ENCODE results near the gene KLHL3. TPM values are rescaled to one million over a fixed set of nuclear protein-coding genes. Genes with fewer than 3 reads are reported as not detected.

KLHL3 gene
- total and polyA plus RNA-seq, 2 experiments from 2014 or later = 4.9 to 10.8 TPM

DNA sequence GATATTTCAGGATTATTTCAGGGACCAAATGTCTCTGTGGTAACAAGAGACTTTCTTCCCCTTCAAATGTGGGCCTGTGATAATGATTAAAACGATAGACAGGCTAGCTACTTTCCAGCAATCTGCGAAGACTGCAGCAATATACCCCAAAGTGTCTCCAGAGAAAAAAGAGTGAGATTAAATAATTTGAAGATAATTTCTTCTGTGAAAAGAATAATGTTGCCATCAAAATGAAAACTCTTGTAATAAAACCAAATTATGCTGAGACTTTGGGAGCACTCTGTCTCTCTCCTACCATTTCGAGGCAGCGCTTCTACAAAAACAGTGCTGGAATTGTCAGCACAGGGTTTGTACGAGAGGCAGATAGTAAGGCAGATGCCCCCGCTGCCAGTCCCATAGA lies 132.5 kb downstream of the KLHL3 start:
- peaks cover 15% of the 10 kb centered on the region for H3K27me3 Mint-ChIP-seq (ENCODE audit: insufficient read depth, low read depth, poor library complexity)
- H3K36me3 Mint-ChIP-seq (ENCODE audit: low read depth) = no peaks in the 10 kb centered on the region
- H4K20me1 ChIP-seq (replicated peaks; ENCODE audit: insufficient read depth) = no peaks in the 10 kb centered on the region

More for the DNA sequence above, 132.5 kb downstream of the KLHL3 start:
- ATAC-seq = no peak
- Histone ChIP-seq H3K4me3 (no peak overlapping the region), H2AFZ (no peak overlapping the region), H3K4me2 (no peak overlapping the region), H3K27me3 (ENCODE audit: insufficient read depth) (no peaks in the 10 kb centered on the region), H3F3A (replicated peaks; ENCODE audit: low read depth) (no peaks in the 10 kb centered on the region), H3K36me3 (ENCODE audit: insufficient read depth) (no peaks in the 10 kb centered on the region), H3K27ac (ENCODE audit: low read depth) (no peak overlapping the region), H3K4me1 (ENCODE audit: insufficient read depth) (no peaks in the 10 kb centered on the region), H3K79me2 (replicated peaks; ENCODE audit: insufficient read depth) (no peaks in the 10 kb centered on the region), H3K9me2 (ENCODE audit: insufficient read depth) (no peaks in the 10 kb centered on the region)
- no peaks in the 10 kb centered on the region for H3K9me3 Mint-ChIP-seq
- no peak overlapping the region for H3K27ac Mint-ChIP-seq
- H3K4me1 Mint-ChIP-seq = peaks cover 13% of the 10 kb centered on the region; the same call in 2 of the 3 replicates
- H3K4me3 Mint-ChIP-seq = no peak overlapping the region
- TF ChIP-seq, protein P1, sequence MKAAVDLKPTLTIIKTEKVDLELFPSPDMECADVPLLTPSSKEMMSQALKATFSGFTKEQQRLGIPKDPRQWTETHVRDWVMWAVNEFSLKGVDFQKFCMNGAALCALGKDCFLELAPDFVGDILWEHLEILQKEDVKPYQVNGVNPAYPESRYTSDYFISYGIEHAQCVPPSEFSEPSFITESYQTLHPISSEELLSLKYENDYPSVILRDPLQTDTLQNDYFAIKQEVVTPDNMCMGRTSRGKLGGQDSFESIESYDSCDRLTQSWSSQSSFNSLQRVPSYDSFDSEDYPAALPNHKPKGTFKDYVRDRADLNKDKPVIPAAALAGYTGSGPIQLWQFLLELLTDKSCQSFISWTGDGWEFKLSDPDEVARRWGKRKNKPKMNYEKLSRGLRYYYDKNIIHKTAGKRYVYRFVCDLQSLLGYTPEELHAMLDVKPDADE (IDR thresholded peaks at IDR 0.05) = no peak
- no peak for TF ChIP-seq CREB1 (CRISPR knock-in tag; IDR thresholded peaks at IDR 0.05; ENCODE audit: low read depth)
- no peak for TF ChIP-seq NANOG (IDR thresholded peaks at IDR 0.05; ENCODE audit: borderline replicate concordance)
- TF ChIP-seq, protein P2, sequence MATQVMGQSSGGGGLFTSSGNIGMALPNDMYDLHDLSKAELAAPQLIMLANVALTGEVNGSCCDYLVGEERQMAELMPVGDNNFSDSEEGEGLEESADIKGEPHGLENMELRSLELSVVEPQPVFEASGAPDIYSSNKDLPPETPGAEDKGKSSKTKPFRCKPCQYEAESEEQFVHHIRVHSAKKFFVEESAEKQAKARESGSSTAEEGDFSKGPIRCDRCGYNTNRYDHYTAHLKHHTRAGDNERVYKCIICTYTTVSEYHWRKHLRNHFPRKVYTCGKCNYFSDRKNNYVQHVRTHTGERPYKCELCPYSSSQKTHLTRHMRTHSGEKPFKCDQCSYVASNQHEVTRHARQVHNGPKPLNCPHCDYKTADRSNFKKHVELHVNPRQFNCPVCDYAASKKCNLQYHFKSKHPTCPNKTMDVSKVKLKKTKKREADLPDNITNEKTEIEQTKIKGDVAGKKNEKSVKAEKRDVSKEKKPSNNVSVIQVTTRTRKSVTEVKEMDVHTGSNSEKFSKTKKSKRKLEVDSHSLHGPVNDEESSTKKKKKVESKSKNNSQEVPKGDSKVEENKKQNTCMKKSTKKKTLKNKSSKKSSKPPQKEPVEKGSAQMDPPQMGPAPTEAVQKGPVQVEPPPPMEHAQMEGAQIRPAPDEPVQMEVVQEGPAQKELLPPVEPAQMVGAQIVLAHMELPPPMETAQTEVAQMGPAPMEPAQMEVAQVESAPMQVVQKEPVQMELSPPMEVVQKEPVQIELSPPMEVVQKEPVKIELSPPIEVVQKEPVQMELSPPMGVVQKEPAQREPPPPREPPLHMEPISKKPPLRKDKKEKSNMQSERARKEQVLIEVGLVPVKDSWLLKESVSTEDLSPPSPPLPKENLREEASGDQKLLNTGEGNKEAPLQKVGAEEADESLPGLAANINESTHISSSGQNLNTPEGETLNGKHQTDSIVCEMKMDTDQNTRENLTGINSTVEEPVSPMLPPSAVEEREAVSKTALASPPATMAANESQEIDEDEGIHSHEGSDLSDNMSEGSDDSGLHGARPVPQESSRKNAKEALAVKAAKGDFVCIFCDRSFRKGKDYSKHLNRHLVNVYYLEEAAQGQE (IDR thresholded peaks at IDR 0.05; ENCODE audit: unreplicated experiment) = no peak
- no peak for TF ChIP-seq STAT1 (IDR thresholded peaks at IDR 0.05; ENCODE audit: unreplicated experiment)
- TF ChIP-seq ZNF114 (CRISPR knock-in tag; IDR thresholded peaks at IDR 0.05) = no peak
- TF ChIP-seq EZH2phosphoT487 (IDR thresholded peaks at IDR 0.05; ENCODE audit: unreplicated experiment) = no peak
- TF ChIP-seq EZH2 (IDR thresholded peaks at IDR 0.05; ENCODE audit: low read depth, unreplicated experiment) = no peak
- TF ChIP-seq JUNB (IDR thresholded peaks at IDR 0.05; ENCODE audit: unreplicated experiment) = no peak
- TF ChIP-seq POLR2AphosphoS5 (IDR thresholded peaks at IDR 0.05; ENCODE audit: low read depth) = no peak
- TF ChIP-seq ZNF331 (CRISPR knock-in tag; IDR thresholded peaks at IDR 0.05; ENCODE audit: low read depth) = no peak
- TF ChIP-seq, protein P3, sequence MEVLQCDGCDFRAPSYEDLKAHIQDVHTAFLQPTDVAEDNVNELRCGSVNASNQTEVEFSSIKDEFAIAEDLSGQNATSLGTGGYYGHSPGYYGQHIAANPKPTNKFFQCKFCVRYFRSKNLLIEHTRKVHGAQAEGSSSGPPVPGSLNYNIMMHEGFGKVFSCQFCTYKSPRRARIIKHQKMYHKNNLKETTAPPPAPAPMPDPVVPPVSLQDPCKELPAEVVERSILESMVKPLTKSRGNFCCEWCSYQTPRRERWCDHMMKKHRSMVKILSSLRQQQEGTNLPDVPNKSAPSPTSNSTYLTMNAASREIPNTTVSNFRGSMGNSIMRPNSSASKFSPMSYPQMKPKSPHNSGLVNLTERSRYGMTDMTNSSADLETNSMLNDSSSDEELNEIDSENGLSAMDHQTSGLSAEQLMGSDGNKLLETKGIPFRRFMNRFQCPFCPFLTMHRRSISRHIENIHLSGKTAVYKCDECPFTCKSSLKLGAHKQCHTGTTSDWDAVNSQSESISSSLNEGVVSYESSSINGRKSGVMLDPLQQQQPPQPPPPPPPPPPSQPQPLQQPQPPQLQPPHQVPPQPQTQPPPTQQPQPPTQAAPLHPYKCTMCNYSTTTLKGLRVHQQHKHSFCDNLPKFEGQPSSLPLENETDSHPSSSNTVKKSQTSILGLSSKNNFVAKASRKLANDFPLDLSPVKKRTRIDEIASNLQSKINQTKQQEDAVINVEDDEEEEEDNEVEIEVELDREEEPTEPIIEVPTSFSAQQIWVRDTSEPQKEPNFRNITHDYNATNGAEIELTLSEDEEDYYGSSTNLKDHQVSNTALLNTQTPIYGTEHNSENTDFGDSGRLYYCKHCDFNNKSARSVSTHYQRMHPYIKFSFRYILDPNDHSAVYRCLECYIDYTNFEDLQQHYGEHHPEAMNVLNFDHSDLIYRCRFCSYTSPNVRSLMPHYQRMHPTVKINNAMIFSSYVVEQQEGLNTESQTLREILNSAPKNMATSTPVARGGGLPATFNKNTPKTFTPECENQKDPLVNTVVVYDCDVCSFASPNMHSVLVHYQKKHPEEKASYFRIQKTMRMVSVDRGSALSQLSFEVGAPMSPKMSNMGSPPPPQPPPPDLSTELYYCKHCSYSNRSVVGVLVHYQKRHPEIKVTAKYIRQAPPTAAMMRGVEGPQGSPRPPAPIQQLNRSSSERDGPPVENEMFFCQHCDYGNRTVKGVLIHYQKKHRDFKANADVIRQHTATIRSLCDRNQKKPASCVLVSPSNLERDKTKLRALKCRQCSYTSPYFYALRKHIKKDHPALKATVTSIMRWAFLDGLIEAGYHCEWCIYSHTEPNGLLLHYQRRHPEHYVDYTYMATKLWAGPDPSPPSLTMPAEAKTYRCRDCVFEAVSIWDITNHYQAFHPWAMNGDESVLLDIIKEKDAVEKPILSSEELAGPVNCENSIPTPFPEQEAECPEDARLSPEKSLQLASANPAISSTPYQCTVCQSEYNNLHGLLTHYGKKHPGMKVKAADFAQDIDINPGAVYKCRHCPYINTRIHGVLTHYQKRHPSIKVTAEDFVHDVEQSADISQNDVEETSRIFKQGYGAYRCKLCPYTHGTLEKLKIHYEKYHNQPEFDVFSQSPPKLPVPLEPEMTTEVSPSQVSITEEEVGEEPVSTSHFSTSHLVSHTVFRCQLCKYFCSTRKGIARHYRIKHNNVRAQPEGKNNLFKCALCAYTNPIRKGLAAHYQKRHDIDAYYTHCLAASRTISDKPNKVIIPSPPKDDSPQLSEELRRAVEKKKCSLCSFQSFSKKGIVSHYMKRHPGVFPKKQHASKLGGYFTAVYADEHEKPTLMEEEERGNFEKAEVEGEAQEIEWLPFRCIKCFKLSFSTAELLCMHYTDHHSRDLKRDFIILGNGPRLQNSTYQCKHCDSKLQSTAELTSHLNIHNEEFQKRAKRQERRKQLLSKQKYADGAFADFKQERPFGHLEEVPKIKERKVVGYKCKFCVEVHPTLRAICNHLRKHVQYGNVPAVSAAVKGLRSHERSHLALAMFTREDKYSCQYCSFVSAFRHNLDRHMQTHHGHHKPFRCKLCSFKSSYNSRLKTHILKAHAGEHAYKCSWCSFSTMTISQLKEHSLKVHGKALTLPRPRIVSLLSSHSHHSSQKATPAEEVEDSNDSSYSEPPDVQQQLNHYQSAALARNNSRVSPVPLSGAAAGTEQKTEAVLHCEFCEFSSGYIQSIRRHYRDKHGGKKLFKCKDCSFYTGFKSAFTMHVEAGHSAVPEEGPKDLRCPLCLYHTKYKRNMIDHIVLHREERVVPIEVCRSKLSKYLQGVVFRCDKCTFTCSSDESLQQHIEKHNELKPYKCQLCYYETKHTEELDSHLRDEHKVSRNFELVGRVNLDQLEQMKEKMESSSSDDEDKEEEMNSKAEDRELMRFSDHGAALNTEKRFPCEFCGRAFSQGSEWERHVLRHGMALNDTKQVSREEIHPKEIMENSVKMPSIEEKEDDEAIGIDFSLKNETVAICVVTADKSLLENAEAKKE (CRISPR knock-in tag; IDR thresholded peaks at IDR 0.05) = no peak
- TF ChIP-seq, protein P4, sequence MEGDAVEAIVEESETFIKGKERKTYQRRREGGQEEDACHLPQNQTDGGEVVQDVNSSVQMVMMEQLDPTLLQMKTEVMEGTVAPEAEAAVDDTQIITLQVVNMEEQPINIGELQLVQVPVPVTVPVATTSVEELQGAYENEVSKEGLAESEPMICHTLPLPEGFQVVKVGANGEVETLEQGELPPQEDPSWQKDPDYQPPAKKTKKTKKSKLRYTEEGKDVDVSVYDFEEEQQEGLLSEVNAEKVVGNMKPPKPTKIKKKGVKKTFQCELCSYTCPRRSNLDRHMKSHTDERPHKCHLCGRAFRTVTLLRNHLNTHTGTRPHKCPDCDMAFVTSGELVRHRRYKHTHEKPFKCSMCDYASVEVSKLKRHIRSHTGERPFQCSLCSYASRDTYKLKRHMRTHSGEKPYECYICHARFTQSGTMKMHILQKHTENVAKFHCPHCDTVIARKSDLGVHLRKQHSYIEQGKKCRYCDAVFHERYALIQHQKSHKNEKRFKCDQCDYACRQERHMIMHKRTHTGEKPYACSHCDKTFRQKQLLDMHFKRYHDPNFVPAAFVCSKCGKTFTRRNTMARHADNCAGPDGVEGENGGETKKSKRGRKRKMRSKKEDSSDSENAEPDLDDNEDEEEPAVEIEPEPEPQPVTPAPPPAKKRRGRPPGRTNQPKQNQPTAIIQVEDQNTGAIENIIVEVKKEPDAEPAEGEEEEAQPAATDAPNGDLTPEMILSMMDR (conservative IDR thresholded peaks at IDR 0.05; ENCODE audit: low read depth in 2 of 2) = no peak
- DNase-seq (ENCODE audit: low spot score) = no peak

Data from GM23338 (cell line).